ENCODE data around the gene MRPL52.
A peak's percentile ranks its signal among the peaks of the same experiment; 100 is the strongest.

Gene MRPL52

DNA sequence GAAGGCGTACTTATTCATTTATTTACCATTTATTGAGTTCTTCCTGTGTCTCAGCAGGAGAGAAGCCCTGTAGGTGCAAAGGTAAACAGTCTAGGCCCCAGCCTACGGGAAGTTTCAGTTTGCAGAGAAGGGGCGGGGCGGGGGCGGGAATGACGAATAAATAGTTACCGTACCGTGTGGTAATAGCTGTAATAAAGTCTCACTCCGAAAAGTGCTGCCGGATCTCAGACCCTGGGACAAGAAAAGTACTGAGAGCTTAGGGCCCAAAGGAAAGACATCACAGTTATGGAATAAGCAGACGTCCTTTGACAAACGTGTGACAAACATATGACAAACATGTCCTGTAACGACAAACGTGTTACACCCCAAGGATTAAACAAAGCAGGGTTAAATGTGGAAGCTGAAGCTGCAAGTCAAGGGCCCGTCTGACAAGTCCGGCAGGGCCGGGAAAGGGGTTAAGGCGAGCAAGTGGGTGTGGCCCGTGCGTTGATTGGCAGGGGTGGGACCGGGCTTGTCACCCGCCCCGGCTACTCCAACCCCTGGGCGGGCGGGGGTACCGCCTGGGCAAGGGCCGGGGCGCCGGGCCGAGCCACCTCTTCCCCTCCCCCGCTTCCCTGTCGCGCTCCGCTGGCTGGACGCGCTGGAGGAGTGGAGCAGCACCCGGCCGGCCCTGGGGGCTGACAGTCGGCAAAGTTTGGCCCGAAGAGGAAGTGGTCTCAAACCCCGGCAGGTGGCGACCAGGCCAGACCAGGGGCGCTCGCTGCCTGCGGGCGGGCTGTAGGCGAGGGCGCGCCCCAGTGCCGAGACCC is 41.7 kb downstream of the MRPL52 start, which contains the start of gene LRP10 (continued):
- TF ChIP-seq, protein P1, sequence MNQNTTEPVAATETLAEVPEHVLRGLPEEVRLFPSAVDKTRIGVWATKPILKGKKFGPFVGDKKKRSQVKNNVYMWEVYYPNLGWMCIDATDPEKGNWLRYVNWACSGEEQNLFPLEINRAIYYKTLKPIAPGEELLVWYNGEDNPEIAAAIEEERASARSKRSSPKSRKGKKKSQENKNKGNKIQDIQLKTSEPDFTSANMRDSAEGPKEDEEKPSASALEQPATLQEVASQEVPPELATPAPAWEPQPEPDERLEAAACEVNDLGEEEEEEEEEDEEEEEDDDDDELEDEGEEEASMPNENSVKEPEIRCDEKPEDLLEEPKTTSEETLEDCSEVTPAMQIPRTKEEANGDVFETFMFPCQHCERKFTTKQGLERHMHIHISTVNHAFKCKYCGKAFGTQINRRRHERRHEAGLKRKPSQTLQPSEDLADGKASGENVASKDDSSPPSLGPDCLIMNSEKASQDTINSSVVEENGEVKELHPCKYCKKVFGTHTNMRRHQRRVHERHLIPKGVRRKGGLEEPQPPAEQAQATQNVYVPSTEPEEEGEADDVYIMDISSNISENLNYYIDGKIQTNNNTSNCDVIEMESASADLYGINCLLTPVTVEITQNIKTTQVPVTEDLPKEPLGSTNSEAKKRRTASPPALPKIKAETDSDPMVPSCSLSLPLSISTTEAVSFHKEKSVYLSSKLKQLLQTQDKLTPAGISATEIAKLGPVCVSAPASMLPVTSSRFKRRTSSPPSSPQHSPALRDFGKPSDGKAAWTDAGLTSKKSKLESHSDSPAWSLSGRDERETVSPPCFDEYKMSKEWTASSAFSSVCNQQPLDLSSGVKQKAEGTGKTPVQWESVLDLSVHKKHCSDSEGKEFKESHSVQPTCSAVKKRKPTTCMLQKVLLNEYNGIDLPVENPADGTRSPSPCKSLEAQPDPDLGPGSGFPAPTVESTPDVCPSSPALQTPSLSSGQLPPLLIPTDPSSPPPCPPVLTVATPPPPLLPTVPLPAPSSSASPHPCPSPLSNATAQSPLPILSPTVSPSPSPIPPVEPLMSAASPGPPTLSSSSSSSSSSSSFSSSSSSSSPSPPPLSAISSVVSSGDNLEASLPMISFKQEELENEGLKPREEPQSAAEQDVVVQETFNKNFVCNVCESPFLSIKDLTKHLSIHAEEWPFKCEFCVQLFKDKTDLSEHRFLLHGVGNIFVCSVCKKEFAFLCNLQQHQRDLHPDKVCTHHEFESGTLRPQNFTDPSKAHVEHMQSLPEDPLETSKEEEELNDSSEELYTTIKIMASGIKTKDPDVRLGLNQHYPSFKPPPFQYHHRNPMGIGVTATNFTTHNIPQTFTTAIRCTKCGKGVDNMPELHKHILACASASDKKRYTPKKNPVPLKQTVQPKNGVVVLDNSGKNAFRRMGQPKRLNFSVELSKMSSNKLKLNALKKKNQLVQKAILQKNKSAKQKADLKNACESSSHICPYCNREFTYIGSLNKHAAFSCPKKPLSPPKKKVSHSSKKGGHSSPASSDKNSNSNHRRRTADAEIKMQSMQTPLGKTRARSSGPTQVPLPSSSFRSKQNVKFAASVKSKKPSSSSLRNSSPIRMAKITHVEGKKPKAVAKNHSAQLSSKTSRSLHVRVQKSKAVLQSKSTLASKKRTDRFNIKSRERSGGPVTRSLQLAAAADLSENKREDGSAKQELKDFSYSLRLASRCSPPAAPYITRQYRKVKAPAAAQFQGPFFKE (tag by site-specific recombination; IDR thresholded peaks at IDR 0.05; ENCODE audit: borderline replicate concordance), result no peak
- TF ChIP-seq ZNF266 (tag by site-specific recombination; IDR thresholded peaks at IDR 0.05; ENCODE audit: low read depth) (no peak), ZNF416 (tag by site-specific recombination; IDR thresholded peaks at IDR 0.05) (no peak), ZNF121 (tag by site-specific recombination; IDR thresholded peaks at IDR 0.05) (no peak), ZNF610 (tag by site-specific recombination; IDR thresholded peaks at IDR 0.05; ENCODE audit: borderline replicate concordance) (0 out of 2 replicates have a peak, but pooled peaks have one; percentile 24), ZNF521 (tag by site-specific recombination; IDR thresholded peaks at IDR 0.05) (no peak), OVOL3 (tag by site-specific recombination; IDR thresholded peaks at IDR 0.05) (no peak), ZNF132 (tag by site-specific recombination; IDR thresholded peaks at IDR 0.05; ENCODE audit: borderline replicate concordance) (no peak), ZNF214 (tag by site-specific recombination; IDR thresholded peaks at IDR 0.05; ENCODE audit: borderline replicate concordance) (no peak), MZF1 (tag by site-specific recombination; IDR thresholded peaks at IDR 0.05; ENCODE audit: borderline replicate concordance) (no peak), ZNF223 (tag by site-specific recombination; IDR thresholded peaks at IDR 0.05) (no peak), ZNF133 (tag by site-specific recombination; IDR thresholded peaks at IDR 0.05) (no peak), ZNF404 (tag by site-specific recombination; IDR thresholded peaks at IDR 0.05) (no peak), OSR2 (tag by site-specific recombination; IDR thresholded peaks at IDR 0.05) (peak; percentile 59), ZBTB20 (tag by site-specific recombination; IDR thresholded peaks at IDR 0.05) (no peak; the same call in 1 of the 2 replicates), ZNF571 (tag by site-specific recombination; IDR thresholded peaks at IDR 0.05) (no peak), GLI2 (tag by site-specific recombination; IDR thresholded peaks at IDR 0.05; ENCODE audit: borderline replicate concordance, low read depth) (no peak), SP3 (tag by site-specific recombination; IDR thresholded peaks at IDR 0.05) (peak; percentile 90), REPIN1 (tag by site-specific recombination; IDR thresholded peaks at IDR 0.05; ENCODE audit: low read depth) (no peak), SP7 (tag by site-specific recombination; IDR thresholded peaks at IDR 0.05) (peak; percentile 70; the same call in 1 of the 2 replicates), YY2 (tag by site-specific recombination; IDR thresholded peaks at IDR 0.05) (no peak), ZNF561 (tag by site-specific recombination; IDR thresholded peaks at IDR 0.05; ENCODE audit: borderline replicate concordance) (peak; percentile 81; the same call in 1 of the 2 replicates)
- TF ChIP-seq, protein P2, sequence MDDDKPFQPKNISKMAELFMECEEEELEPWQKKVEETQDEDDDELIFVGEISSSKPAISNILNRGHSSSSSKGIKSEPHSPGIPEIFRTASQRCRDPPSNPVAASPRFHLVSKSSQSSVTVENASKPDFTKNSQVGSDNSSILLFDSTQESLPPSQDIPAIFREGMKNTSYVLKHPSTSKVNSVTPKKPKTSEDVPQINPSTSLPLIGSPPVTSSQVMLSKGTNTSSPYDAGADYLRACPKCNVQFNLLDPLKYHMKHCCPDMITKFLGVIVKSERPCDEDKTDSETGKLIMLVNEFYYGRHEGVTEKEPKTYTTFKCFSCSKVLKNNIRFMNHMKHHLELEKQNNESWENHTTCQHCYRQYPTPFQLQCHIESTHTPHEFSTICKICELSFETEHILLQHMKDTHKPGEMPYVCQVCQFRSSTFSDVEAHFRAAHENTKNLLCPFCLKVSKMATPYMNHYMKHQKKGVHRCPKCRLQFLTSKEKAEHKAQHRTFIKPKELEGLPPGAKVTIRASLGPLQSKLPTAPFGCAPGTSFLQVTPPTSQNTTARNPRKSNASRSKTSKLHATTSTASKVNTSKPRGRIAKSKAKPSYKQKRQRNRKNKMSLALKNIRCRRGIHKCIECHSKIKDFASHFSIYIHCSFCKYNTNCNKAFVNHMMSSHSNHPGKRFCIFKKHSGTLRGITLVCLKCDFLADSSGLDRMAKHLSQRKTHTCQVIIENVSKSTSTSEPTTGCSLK (tag by site-specific recombination; IDR thresholded peaks at IDR 0.05), result no peak
- TF ChIP-seq, protein P3, sequence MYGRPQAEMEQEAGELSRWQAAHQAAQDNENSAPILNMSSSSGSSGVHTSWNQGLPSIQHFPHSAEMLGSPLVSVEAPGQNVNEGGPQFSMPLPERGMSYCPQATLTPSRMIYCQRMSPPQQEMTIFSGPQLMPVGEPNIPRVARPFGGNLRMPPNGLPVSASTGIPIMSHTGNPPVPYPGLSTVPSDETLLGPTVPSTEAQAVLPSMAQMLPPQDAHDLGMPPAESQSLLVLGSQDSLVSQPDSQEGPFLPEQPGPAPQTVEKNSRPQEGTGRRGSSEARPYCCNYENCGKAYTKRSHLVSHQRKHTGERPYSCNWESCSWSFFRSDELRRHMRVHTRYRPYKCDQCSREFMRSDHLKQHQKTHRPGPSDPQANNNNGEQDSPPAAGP (tag by site-specific recombination; IDR thresholded peaks at IDR 0.05), result no peak; the same call in 1 of the 2 replicates
- TF ChIP-seq, protein P4, sequence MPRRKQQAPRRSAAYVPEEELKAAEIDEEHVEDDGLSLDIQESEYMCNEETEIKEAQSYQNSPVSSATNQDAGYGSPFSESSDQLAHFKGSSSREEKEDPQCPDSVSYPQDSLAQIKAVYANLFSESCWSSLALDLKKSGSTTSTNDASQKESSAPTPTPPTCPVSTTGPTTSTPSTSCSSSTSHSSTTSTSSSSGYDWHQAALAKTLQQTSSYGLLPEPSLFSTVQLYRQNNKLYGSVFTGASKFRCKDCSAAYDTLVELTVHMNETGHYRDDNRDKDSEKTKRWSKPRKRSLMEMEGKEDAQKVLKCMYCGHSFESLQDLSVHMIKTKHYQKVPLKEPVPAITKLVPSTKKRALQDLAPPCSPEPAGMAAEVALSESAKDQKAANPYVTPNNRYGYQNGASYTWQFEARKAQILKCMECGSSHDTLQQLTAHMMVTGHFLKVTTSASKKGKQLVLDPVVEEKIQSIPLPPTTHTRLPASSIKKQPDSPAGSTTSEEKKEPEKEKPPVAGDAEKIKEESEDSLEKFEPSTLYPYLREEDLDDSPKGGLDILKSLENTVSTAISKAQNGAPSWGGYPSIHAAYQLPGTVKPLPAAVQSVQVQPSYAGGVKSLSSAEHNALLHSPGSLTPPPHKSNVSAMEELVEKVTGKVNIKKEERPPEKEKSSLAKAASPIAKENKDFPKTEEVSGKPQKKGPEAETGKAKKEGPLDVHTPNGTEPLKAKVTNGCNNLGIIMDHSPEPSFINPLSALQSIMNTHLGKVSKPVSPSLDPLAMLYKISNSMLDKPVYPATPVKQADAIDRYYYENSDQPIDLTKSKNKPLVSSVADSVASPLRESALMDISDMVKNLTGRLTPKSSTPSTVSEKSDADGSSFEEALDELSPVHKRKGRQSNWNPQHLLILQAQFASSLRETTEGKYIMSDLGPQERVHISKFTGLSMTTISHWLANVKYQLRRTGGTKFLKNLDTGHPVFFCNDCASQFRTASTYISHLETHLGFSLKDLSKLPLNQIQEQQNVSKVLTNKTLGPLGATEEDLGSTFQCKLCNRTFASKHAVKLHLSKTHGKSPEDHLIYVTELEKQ (tag by site-specific recombination; IDR thresholded peaks at IDR 0.05; ENCODE audit: borderline replicate concordance), result no peak
- TF ChIP-seq, protein P5, sequence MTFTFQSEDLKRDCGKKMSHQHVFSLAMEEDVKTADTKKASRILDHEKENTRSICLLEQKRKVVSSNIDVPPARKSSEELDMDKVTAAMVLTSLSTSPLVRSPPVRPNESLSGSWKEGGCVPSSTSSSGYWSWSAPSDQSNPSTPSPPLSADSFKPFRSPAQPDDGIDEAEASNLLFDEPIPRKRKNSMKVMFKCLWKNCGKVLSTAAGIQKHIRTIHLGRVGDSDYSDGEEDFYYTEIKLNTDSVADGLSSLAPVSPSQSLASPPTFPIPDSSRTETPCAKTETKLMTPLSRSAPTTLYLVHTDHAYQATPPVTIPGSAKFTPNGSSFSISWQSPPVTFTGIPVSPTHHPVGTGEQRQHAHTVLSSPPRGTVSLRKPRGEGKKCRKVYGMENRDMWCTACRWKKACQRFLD (tag by site-specific recombination; IDR thresholded peaks at IDR 0.05), result 0 out of 2 replicates have a peak, but pooled peaks have one; percentile 36
